Activated naive CD4-positive, alpha-beta T cell treated with anti-CD3 and anti-CD28 coated beads, Interleukin-2, amount 50 U/mL, for 16 hours (primary cell): ENCODE measurements around the gene NELL2.

Source experiments
- DNase-seq: peaks from one replicate; pipeline ENCODE4 v3.0.0-alpha.2; 2020

Gene NELL2

GRCh38 chr12:44589697-44590096, 286.4 kb downstream of the NELL2 start:
- DNase-seq = no peak

- DNase-seq = no peak
These were observed 287.5 kb downstream of the NELL2 start for GRCh38 chr12:44588651-44589050.

- no peak for DNase-seq
These were observed 291.5 kb downstream of the NELL2 start for GRCh38 chr12:44584625-44585024.

- DNase-seq = no peak
These were observed 293.6 kb downstream of the NELL2 start for GRCh38 chr12:44582521-44582920.

GRCh38 chr12:44581642-44582242, 294.4 kb downstream of the NELL2 start:
- no peak for DNase-seq

- no peak for DNase-seq
These were observed 301.5 kb downstream of the NELL2 start for GRCh38 chr12:44574586-44574985.

GRCh38 chr12:44573723-44574122, 302.4 kb downstream of the NELL2 start:
- no peak for DNase-seq

GRCh38 chr12:44571006-44571550, 305.0 kb downstream of the NELL2 start:
- no peak for DNase-seq

GRCh38 chr12:44570036-44570583, 306.0 kb downstream of the NELL2 start:
- no peak for DNase-seq

GRCh38 chr12:44565163-44565562, 311.0 kb downstream of the NELL2 start:
- DNase-seq = no peak

- DNase-seq = no peak
These were observed 312.6 kb downstream of the NELL2 start for GRCh38 chr12:44563486-44563885.

GRCh38 chr12:44558340-44559100, 317.6 kb downstream of the NELL2 start:
- DNase-seq = no peak

GRCh38 chr12:44555454-44555853, 320.7 kb downstream of the NELL2 start:
- DNase-seq = no peak

GRCh38 chr12:44551631-44552030, 324.5 kb downstream of the NELL2 start:
- no peak for DNase-seq

GRCh38 chr12:44550377-44550776, 325.7 kb downstream of the NELL2 start:
- no peak for DNase-seq

- DNase-seq = no peak
These were observed 330.1 kb downstream of the NELL2 start for GRCh38 chr12:44546060-44546459.

GRCh38 chr12:44544018-44544417, 332.1 kb downstream of the NELL2 start:
- no peak for DNase-seq

- DNase-seq = no peak
These were observed 333.4 kb downstream of the NELL2 start for GRCh38 chr12:44542716-44543115.

GRCh38 chr12:44537354-44537753, 338.8 kb downstream of the NELL2 start:
- DNase-seq = no peak

- DNase-seq = no peak
These were observed 343.2 kb downstream of the NELL2 start for GRCh38 chr12:44532940-44533339.

- no peak for DNase-seq
These were observed 344.7 kb downstream of the NELL2 start for GRCh38 chr12:44531320-44531971.

GRCh38 chr12:44526655-44527182, 349.4 kb downstream of the NELL2 start:
- DNase-seq = no peak
